ENCODE measurements around the gene DNASE1L2. TPM values are rescaled to one million over a fixed set of nuclear protein-coding genes. Genes with fewer than 3 reads are reported as not detected.

The DNASE1L2 gene
- total and polyA plus RNA-seq, 10 of the 15 experiments (the other 5 are each of a cell fraction or from before 2014, with no cell fraction given), result 0.06 to 1.5 (median 0.29) TPM

DNA sequence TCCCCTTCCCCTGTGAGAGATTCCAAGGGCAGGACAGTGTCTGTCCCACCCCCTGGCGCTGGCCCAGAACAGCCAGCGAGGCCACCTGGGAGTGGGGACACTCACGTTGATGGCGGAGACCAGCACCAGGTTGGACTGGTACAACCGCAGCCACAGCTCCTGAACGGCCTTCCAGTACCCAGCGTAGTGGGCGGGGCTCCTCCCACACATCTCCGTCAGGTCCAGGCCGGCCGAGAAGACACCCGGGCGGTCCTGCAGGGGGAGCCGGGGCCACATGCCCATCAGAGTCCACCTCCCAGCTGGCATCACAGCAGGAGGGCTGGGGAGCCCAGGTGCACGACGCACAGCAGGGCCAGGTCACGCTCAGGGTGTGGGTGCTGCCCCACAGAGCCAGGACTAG, 8.1 kb downstream of the DNASE1L2 start:
- BruUV-seq (replicated peaks), result no TSS peak
- TF ChIP-seq PAX5 (IDR thresholded peaks at IDR 0.05; ENCODE audit: borderline replicate concordance, low read depth, low read length) (no peak), TBL1XR1 (IDR thresholded peaks at IDR 0.05; ENCODE audit: low read depth, low read length) (no peak), GATAD2B (conservative IDR thresholded peaks at IDR 0.05; ENCODE audit: low read depth) (no peak), MTA2 (IDR thresholded peaks at IDR 0.05; ENCODE audit: low read depth) (no peak), ATF7 (IDR thresholded peaks at IDR 0.05; ENCODE audit: low read depth) (no peak), YY1 (IDR thresholded peaks at IDR 0.05; ENCODE audit: low read depth, low read length) (no peak), BCL11A (IDR thresholded peaks at IDR 0.05; ENCODE audit: low read depth, low read length) (no peak), KAT2A (conservative IDR thresholded peaks at IDR 0.05; ENCODE audit: control insufficient read depth, low read depth, low read length) (no peak), BCLAF1 (IDR thresholded peaks at IDR 0.05) (no peak), CHD1 (IDR thresholded peaks at IDR 0.05; ENCODE audit: low read depth, low read length) (no peak), POU2F2 (IDR thresholded peaks at IDR 0.05; ENCODE audit: borderline replicate concordance, low read depth, low read length) (no peak), NR2C1 (IDR thresholded peaks at IDR 0.05) (no peak), EZH2 (IDR thresholded peaks at IDR 0.05; ENCODE audit: borderline replicate concordance, control insufficient read depth, low read depth, low read length) (no peak), SRF (IDR thresholded peaks at IDR 0.05; ENCODE audit: low read depth in 2 of 2, low read length in 2 of 2) (no peak), ZNF622 (IDR thresholded peaks at IDR 0.05) (no peak), SIN3A (IDR thresholded peaks at IDR 0.05; ENCODE audit: low read depth, low read length) (no peak)
- TF ChIP-seq, protein P1, sequence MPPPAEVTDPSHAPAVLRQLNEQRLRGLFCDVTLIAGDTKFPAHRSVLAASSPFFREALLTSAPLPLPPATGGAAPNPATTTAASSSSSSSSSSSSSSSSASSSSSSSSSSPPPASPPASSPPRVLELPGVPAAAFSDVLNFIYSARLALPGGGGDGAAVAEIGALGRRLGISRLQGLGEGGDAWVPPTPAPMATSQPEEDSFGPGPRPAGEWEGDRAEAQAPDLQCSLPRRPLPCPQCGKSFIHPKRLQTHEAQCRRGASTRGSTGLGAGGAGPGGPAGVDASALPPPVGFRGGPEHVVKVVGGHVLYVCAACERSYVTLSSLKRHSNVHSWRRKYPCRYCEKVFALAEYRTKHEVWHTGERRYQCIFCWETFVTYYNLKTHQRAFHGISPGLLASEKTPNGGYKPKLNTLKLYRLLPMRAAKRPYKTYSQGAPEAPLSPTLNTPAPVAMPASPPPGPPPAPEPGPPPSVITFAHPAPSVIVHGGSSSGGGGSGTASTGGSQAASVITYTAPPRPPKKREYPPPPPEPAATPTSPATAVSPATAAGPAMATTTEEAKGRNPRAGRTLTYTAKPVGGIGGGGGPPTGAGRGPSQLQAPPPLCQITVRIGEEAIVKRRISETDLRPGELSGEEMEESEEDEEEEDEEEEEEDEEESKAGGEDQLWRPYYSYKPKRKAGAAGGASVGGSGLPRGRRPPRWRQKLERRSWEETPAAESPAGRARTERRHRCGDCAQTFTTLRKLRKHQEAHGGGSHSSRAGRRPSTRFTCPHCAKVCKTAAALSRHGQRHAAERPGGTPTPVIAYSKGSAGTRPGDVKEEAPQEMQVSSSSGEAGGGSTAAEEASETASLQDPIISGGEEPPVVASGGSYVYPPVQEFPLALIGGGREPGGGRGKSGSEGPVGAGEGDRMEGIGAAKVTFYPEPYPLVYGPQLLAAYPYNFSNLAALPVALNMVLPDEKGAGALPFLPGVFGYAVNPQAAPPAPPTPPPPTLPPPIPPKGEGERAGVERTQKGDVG (CRISPR knock-in tag; IDR thresholded peaks at IDR 0.05), result no peak
- TF ChIP-seq, protein P2, sequence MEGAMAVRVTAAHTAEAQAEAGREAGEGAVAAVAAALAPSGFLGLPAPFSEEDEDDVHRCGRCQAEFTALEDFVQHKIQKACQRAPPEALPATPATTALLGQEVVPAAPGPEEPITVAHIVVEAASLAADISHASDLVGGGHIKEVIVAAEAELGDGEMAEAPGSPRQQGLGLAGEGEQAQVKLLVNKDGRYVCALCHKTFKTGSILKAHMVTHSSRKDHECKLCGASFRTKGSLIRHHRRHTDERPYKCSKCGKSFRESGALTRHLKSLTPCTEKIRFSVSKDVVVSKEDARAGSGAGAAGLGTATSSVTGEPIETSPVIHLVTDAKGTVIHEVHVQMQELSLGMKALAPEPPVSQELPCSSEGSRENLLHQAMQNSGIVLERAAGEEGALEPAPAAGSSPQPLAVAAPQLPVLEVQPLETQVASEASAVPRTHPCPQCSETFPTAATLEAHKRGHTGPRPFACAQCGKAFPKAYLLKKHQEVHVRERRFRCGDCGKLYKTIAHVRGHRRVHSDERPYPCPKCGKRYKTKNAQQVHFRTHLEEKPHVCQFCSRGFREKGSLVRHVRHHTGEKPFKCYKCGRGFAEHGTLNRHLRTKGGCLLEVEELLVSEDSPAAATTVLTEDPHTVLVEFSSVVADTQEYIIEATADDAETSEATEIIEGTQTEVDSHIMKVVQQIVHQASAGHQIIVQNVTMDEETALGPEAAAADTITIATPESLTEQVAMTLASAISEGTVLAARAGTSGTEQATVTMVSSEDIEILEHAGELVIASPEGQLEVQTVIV (IDR thresholded peaks at IDR 0.05; ENCODE audit: borderline replicate concordance, partially characterized antibody), result no peak

More for the DNA sequence above, 8.1 kb downstream of the DNASE1L2 start:
- Histone ChIP-seq H3K79me2 (ENCODE audit: control insufficient read depth, insufficient read depth, low read length) (peaks cover 1% of the 10 kb centered on the region; the same call in 1 of the 2 replicates), H3K4me3 (no peak overlapping the region), H3K4me2 (ENCODE audit: control insufficient read depth, insufficient read depth) (no peak overlapping the region), H3K27ac (ENCODE audit: control insufficient read depth, insufficient read depth) (no peak overlapping the region), H3K4me1 (ENCODE audit: control insufficient read depth, insufficient read depth, low read length) (no peaks in the 10 kb centered on the region), H3K36me3 (ENCODE audit: control insufficient read depth in 2 of 2, insufficient read depth in 2 of 2, low read length in 1 of 2) (peaks cover 0 to 22% of the 10 kb centered on the region in 2 experiments; a peak in 2 of 4 replicates), H3K9me3 (replicated peaks; ENCODE audit: control insufficient read depth, insufficient read depth, low read length) (no peaks in the 10 kb centered on the region), H3K27me3 (replicated peaks in 1 of 2; ENCODE audit: control insufficient read depth in 2 of 2, insufficient read depth in 2 of 2, low read length in 1 of 2) (no peaks in the 10 kb centered on the region), H2AFZ (ENCODE audit: control insufficient read depth, low read depth, low read length) (no peak overlapping the region), H4K20me1 (ENCODE audit: control insufficient read depth, insufficient read depth) (no peaks in the 10 kb centered on the region), H3K9ac (ENCODE audit: control insufficient read depth, insufficient read depth, low read length) (no peak overlapping the region)
- in situ Hi-C loops (cut with MboI) (no loop called here), intact Hi-C loops (cut with micrococcal nuclease; ENCODE audit: unreplicated experiment) (no loop called here)
- 86% methylated on average over 17 of the region's 17 CpGs for WGBS (ENCODE audit: insufficient coverage, insufficient replicate concordance, low lambda C conversion rate, missing lambda C conversion rate)
- no peak for DNase-seq (ENCODE audit: low read depth, low spot score)
- ATAC-seq, result no peak
- ChIA-PET CTCF (no interaction called here), POLR2A (no interaction called here), RAD21 (ENCODE audit: unreplicated experiment) (interaction anchor here (1.0 kb wide), 1 partner anchor 116 kb away, joined by 3 read pairs; no protein-coding TSS in a partner anchor), SMC1A (ENCODE audit: uncharacterized antibody, unreplicated experiment) (no interaction called here)
- no peak for FAIRE-seq

Measured in GM12878 (cell line).